ENCODE data around the gene LDLRAD4.
"Not testable (repeated sequence)": the region's sequence is repeated elsewhere in the genome, so short reads cannot be mapped to it uniquely, and the experiment has no call there.

The LDLRAD4 gene

DNA sequence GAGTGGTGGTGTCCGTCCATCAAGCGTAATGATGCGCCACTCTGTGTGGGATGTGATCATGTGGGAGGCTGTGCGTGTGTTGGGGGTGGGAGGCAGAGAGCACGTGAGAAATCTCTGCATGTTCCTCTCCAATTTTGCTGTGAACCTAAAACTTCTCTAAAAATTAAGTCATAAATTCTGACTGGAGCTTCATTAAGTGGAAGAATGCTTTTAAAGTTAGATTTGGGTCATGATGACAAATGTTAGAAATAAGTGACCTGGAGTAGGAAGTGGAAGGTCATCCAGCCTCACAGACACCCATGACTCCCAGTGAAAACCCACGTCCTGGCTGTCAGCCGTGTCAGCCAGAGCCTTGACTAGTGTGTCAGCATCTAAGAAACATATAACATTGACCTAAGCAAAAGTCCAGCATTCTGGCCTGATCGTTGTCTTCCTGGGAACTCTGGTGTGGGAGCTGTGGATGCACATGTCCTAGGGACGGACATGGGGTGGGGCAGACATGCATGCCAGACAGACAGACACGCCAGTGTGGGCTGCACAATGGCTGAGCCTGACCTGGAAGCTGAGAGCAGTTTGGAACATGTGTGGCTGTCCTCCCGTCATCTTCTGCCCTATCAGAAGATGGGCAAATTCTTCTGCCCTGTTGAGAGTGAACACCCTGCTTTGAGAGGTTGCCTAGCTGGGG, 262.2 kb downstream of the LDLRAD4 start:
- DNase-seq: no peak

DNA sequence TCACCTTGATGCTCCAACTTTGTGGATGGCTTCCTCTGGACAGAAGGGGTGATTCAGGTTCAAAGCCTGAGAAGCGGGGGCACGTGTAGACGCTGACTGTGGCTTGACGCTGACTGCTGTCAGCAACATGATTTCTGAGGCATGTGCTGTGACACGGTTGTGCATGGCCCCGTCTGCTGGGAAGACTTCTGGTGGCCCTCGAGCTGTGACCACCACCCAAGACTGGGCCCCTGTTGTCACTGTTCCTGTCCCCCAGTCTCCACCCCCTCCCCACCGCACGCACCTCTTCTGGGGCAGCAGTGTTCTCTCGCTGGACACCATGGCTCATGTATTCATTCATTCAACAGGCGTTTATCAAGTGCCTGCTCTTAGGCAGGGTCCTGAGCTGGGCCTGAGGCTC, 262.8 kb downstream of the LDLRAD4 start:
- DNase-seq: no peak

DNA sequence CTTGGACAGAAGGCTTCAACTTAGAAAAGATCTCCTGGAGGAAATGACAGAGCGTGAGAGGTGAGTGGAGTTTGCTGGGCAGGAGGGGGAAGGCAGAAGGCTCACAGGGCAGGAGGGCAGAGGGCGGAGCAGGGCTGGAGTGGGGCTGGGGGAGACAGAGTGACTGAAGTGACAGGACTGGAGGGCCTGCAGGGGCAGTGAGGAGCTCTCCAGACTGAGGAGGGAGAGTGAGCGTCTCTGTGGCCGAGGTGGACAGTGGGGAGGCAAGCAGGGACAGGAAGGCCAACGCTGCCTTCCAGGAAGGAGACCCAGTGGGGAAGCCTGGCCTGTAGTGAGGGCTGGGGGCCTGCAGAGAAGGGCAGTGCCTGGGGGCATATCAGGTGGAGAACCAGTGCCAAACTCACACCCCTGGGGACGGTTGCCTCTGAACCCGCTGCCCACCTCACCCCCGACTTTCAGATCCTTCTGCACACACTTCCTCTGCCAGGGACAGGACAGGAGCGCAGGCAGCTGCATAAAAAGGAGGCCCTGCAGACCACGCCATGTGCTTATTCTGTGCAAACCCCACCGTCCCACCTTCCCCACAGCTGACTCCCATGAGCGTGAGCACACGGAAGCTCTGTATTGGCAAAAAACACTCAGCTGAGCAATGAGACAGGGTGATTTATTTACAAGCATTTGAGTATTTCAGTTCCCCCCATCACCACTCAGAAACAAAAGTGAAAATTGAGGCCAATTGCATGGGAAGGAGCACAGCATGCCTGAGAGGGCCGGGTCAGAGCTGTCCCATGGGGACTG, 263.5 kb downstream of the LDLRAD4 start:
- no peak for DNase-seq

DNA sequence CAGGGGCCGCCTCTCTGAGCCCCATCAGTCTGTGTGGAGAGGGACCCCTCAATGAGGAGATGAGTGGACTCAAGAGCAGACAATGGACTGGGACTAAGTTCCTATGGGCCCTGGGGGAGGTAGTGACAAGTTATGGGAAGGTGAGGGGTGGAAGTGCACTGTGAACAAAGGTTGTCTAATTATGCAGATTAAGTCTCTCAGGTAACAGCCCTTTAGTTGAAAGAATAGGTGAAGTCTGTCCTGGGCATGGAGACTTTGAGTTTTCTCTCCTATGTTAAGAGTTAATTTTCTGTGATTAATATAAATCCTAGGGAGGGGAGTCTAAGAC, 264.0 kb downstream of the LDLRAD4 start:
- DNase-seq: no peak

DNA sequence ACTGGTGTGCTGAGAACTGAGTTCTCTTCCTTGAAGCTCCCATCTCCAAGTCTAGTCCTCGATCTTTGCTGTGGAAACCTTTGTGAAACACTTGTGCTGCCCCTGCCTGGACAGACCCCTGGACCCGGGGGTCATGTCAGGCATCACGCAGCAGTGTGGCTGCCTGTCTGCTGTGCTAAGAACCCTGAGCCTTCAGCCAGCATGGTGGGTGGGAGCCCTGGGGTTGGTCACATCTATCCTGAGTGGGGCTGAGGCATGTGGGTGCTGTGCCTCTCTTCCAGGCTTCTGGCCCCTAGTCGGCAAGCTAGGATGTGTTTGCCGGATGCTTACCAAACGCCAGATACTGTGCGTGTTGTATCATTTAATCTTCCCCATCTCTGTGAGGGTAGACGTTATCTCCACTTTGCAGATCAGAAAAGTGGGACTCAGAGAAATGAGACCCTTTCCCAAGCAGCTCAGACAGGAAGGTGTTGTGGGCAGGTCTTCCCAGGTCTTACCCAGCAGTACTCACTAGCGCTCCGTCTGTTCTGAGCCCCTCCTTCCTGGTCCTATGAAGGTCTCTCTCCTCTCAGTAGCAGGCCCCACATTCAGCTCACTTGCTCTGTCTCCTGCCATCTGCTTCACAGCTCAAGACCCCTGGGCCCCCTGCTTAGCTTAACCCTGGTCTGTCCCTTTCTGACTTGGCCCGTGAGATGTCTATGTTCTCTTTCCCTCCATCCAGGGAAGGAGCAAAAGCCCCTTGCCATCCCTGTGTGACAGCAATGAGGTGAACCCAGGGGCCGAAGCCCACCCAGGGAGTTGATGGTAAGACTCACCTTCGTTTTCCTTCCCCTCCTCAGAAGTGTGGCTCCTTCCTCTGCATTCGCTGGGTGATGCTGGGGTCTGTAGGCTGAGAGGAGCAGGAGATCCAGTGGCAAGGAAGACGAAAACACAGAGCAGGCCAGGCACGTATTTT, 265.0 kb downstream of the LDLRAD4 start:
- DNase-seq: no peak

DNA sequence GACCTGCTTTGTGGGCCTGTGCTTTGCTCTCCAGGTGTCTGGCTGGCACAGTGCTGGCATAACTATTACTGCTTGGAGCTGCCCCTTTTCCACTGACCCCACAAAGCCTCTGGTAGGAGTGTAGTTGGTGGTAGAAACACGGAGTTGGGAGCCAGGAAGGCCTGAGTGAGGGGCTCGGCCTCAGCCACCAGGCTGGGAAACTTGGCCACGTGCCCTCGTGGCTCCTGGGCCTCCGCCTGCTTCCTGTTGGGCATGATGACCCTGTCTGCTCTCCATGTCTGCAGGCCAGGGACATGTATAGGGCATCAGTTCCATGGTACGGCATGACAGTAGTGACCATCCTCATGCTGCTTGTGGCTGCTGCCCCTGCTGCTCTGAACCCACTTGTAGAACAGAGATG, 266.6 kb downstream of the LDLRAD4 start:
- DNase-seq: no peak

DNA sequence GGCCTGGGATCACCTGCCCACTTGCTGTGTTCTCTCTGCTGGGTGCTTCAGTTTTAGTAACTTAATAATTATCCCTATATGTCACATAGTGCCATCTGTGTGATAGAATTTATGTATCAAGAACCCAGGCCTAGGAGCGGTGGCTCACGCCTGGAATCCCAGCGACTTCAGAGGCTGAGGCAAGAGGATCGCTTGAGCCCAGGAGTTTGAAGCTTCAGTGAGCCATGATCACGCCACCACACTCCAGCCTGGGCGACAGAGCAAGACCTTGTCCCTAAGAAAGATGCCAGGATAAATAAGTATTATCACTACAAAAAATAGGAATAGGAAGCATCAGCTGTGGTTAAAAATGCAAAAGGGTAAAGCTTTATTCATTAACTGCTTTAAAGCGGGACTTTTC, 267.0 kb downstream of the LDLRAD4 start:
- no peak for DNase-seq

DNA sequence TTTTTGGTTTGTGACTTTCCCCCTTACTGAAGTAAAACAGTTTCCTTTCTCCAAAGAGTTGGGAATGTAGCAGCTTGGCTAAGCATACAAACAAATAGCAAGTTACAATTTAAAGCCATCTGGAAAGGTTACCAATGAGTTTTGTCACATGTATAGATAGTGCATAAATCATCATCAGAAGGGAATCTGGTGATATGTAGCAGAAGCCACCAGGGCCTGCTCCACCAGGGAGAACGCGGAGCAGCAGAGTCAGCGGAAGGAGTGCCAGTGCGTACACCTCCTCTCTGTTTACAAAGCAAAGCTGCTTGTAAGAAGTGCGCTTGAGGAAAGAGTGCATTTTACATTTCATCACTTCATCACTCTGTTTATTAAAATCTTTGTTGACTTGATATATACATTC, 267.7 kb downstream of the LDLRAD4 start:
- no peak for DNase-seq

DNA sequence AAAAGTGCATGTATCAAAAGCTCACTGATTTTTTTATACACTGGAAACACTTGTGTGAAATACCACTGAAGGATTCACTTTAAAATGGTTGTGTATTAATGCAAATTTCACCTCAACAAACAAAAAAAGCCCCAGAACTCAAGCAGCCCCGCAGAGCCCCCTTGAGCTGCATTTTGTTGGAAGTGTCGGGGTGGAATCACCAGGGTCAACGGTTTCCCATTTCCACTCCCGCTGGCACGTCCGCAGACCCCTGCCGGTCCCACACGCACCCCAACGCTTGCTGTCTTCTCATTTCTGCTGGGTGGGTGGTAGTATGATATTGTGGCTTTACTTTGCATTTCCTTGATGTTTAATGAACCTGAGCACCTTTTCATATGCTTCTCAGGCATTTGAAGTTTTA, 268.1 kb downstream of the LDLRAD4 start:
- DNase-seq: no peak

DNA sequence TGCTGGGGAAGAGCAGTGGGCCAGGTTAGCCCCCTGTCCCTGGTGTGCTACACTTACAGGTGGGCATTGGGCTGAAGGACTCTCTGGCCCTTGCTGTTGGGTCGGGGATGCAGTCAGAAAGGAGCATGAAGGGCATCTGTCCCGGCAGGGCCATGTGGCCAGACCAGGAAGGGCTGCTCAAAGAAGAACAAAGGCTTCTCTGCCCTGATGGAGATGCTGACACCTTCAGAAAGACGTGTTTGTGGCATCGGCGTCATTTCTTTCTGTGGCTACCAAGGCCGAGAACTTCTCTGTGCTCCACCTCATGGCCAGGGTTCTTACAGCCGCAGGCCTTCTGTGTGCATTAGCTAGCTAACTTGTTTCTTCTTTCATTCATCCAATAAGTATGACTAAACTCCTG, 268.7 kb downstream of the LDLRAD4 start:
- no peak for DNase-seq

DNA sequence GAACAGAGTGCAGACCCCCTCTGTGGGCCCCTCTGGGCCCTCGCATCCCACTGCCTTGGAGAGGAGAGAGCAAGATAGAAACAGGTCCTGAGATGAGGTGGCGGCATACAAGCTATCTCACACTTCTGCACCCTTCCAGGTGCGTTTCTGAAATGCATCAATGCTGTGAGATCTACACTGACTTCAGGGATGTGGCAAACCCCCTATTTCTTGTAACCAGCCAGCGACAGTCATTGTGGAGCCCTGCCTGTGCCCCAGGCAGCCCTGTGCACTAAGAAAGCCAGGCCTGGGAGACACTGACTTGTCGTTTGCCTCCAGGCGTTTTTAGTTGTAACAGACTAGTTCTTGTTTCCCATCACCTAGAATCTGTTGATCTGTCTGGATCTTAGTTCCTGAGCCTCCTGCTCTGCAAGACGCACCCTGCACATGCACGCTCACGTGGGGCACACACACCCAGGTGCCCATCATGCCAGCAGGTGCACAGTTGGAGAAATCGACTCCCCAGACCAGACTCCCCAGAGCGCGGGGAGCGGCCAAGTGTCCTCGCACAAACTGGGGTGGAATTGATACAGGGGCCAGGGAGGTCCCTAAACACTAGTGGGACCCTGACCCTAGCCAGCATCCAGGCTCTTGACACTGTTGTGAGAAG, 269.8 kb downstream of the LDLRAD4 start:
- DNase-seq: no peak

DNA sequence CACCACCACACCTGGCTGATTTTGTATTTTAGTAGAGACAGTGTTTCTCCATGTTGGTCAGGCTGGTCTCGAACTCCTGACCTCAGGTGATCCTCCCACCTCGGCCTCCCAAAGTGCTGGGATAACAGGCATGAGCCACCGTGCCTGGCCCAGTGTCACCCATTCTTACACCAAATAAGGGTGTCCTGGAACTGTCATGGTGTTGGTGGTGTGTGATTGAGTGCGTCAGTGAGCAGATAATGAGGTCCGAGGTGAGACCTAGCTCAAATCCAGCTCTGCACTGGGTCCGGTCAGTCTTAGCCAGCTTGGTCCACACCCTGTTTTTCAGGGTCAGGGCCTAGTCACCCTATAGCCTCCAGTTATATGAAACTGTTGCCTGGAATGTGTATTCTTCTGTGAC, 270.7 kb downstream of the LDLRAD4 start:
- DNase-seq: not testable (repeated sequence)

DNA sequence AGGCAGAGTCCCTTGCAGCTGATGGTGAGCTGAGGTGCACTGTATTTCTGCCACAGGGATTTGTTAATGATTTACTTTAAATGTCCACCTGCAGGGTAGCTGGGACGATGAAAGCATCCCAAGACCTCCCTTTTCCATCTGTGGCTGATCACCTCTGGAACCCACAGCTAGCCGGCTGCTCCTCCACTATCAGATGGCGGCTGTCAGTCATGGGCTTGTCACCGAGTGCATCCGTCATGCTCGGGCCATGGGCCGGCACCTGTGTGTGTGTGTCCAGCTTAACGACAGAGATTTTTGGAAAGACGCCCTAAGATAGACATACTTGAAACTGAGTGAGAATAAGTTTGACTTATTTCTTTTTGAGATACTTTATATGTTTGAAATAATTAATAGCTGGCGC, 272.6 kb downstream of the LDLRAD4 start:
- no peak for DNase-seq

DNA sequence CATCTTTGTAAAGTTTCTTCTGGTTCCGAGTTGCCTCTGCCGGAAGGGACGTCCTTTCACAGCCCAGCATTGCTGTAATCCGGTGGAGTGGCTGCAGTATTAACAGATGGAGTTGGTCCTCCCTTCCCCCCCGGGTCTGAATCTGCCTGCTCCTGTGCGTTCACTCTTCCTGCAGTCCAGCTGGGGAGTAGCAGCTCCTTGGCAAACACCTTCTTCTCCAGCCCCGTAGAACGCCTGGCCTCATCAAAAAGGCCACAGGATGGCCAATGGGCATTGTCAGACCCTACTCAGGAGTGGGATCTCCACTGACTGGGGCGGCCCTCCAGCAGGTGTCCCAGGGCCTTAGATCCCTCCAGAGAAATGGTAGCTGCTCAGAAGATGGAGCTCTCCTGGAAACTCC, 273.8 kb downstream of the LDLRAD4 start:
- no peak for DNase-seq

DNA sequence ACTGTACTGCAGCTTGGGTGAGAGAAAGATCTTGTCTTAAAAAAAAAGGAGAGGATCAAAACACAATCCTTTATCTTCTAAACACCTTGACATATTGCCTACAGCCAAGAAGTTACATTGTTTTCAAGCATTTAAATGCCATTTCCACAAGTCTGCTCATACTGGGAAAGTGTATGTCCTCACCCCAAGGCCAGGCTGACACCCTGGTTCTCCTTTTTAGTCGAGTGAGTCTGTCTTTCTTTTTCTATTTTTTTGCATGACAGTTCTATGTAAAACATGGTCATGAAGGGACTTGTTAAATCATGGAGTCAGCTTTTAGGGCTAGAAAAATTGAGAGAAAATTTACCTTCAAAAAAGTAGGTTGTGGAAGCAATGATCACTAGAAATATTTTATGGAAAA, 274.5 kb downstream of the LDLRAD4 start:
- DNase-seq: no peak

DNA sequence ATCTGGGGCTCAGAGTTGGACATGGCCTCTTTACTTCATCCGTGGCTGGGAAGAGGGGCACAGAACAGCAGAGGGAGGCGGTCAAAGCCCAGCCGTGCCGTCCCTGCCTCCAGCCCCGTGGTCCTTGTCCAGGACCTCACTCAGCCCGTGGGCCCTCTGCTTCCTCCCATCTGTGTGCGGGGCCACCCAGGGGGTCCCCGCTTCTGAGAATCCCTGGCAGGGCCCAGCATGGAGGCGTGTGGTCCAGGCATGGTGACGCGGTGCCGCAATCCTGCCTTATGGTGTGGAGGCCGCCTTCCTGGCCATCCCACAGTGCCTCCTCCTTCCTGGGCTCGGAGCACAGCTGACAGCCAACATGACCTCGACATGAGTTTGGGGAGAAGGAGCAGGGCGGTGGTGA, 275.2 kb downstream of the LDLRAD4 start:
- DNase-seq: no peak

DNA sequence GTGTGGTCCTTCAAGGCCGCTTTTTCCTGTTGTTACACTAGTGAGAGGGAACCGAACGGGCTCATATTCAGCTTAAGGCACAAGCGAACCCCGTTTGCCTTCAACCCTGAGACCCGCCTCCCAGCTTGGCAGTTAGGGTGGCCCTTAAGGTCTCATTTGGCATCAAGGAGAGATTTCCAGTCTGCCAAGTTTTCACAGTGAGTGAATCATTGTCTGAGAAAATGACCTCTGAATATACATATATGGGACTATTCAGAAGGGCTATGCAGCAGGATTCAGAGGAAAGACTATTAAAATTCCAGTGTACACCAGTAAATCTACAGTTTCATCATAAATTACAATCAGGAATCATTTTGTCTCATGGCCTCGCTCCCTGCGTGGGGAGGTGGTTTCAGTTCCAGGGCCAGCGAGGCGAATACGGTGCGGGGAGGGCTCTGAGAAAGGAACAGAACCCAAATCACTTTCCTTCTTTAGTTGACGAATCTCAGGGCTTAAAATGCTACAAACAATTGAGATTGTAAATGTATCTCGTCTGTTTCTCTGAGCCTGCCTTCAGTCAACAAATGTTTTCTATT, 276.4 kb downstream of the LDLRAD4 start:
- DNase-seq: no peak

DNA sequence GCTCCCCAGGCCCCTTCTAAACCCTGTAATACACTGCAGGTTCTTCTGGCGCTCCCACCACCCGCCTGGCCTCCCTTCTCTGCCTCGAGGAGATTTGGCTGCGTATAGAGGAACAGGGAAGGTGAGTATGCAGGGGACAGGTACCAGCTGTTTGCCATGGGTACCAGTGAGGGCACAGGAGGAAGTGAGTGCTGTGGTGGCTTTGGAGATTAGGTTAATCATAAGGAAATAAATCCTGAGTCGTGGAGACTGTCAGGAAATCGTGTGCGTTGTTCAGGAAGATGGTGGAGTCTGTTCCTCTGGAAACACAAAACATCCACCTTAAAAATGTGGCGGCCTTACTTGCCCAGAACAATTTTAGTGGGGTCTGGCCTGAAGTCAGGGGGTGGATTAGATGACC, 277.4 kb downstream of the LDLRAD4 start:
- no peak for DNase-seq

DNA sequence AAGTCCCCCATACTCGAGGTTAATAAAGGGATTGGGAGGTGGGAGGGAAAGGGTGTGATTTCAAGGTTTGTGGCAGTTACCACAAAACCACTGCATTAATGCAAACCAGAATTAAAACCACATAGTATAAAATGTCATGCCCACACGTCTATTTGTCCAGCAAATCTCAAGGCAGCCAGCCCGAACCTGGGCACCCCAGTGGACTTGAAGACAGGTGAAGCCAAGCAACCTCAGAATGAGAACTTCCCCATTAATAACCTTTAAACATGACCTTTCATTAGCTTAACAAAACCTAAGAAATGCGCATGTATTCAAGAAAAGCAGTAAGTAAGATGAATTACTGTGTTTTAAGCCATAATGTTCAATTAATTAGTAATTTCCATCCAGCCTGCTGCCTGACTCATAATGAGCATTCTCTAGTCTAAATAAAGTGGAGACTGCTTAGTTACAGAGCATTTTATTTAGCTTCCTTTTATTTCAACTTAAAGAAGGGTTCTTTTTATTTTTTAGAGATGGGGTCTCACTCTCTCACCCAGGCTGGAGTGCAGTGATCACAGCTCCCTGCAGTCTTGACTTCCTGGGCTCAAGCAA, 278.2 kb downstream of the LDLRAD4 start:
- DNase-seq: no peak

DNA sequence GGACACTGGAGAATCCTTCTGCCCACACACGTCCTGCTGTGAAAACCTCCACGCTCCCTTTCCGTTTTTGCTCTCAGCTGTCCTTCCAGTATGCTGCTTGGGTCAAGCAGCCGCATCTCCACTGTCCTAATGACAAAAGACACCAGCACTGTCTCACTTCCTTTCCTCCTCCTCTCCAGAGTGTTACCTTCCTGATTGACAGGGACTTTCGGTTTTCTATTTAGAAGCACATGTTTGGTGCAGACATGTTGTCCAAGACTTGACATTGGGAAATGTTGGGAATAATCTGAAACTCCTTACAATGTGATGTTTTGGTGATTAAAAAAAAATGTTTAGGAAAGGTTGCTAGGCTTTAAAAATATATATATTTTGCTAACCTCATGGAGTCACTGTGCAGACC, 281.2 kb downstream of the LDLRAD4 start:
- DNase-seq: no peak

DNA sequence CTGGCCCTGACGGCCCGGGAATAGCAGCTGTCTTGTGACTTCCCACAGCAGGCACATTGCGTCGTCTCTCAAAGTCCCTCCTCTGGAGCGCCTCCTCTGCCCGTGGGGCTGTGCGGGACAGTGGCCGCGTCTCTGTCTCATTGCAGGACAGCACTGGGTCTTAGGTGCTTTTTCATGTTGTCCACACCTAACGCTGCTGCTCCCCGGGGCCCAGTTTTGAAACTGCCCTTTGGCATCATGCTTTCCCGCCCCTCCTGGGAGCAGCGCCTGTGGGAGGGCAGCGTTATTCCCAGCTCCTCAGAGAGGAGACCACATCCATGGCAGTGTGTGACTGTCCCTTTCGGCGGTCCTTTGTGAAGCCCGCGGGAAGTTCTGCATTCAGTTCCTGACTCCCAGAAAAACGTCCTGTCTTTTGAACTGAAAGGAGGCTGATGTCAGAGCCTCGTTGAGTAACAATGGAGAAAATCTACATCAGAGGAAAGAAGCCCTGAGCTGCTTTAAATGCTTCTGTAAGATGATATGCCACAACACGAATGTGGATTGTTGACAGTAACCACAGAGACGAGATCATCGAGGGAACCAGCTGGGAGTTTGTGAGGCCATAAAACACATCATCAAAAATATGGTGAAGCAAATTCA, 281.8 kb downstream of the LDLRAD4 start:
- DNase-seq: no peak
